Stimulated activated CD8-positive, alpha-beta memory T cell treated with anti-CD3 and anti-CD28 coated beads, Interleukin-15, amount 100 ng/mL, for 48 hours (primary cell): ENCODE data around the gene TIMM10B.

Source experiments
- DNase-seq, 2 donors: peaks; one replicate each; pipeline ENCODE4 v3.0.0-alpha.2; 2020; ENCODE audit warnings: low read depth in 2 of 2

The TIMM10B gene

DNA sequence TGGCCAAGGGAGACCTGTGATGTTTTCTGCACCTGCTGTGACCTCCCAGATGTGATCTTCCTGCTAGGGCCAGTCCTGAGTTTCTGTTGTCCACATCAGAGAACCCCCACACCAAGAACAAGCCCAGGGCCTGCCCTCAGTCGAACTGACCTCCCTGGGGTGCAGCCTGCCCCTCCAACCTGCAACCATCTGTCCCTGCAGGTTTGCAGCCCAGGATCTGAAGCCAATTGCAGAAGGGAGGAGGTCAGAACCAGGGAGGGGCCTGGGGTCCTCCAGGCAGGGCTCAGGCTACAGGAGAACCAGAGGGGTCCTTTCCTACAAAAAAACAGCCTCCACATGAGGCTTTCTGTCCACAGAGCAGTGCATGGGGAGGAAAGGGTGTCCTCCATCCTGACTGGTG, 8.4 kb upstream of the TIMM10B start:
- no peak for DNase-seq

DNA sequence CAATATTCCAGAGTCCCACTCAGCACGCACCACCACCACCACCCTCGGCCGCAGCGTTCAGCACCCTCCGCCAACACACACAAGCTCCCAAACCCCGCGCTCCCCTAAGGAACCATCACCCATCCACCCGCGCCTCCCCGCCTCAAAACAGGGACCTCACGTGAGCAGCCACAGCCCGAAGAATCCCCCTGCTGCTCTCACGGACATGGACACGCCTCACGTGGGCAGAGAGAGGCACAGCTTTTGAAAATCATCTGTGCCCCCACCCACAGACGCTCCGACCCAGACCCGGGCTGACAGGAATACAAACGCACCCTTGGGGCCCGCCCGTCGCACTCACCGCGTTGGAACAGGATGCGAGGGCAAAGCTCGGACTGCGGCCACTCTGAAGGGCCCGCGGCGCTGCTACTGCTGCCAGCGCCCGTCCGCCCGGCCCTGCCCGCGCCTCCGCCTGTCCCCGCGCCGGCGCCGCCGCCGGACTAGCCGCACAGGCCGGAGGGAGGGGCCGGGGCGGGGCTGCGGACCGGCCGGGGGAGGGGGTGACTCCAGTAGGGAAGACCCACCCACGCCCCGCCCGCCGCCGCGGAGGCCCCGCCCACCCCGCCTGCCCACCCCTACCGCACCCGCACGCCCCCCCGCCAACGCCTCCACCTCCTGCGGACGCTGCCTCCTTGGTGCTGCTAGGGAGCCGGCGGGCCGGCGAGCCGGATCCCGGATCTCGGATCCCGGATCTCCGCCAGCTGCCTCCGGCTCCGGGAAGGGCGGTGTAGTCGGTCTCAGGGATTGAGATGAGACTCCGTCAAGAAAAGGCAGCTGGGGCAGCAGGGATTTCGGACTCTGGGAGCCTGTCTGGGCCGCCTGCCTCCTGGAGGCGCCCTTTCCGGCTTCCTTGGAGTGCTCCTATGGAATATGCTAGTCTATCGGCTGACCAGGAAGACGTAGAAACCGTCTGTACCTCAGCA, 7.6 kb upstream of the TIMM10B start, which contains the start of gene TRIM3:
Gene TRIM3, minus strand, starts transcription at position 491 of the 962 bp plus-strand sequence. CDS start 8,246 bp downstream, outside the sequence.
- peak; percentile 42 to 65 for DNase-seq

GRCh38 chr11:6474413-6474792, 6.9 kb upstream of the TIMM10B start:
- DNase-seq = no peak

GRCh38 chr11:6474806-6475500, 6.3 kb upstream of the TIMM10B start:
- DNase-seq = no peak

GRCh38 chr11:6475936-6476335, 5.4 kb upstream of the TIMM10B start:
- no peak for DNase-seq

- DNase-seq = no peak
Measured at GRCh38 chr11:6476571-6476970, 4.7 kb upstream of the TIMM10B start.

DNA sequence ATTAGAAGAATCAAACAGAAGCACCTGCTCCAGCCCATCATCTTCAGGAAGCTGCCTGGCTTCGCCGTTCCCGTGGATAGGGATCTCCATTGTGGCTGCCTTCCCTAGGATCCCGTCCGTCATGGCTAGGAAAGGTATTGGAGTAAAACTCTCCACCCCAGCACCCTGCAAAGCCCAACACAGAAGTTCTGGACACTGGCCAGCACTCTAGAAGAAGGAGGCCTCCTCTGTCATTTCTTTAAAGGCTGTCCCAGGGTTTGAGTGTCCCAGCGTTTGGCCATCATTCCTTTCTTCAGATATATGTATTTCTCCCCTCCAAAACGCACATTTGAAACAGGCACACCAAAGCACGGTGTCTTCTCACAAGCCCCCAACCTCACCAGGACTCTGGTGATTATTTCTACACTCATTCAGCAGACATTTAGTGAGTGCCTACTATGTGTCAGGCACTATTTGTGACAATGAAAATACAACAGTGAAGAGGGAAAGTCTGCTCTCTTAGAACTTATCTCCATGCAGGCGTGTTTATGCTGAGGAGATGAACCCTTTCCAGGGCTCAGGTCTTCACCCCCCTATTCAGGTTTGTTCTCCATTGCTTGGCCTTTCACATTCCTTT, 894 bp upstream of the TIMM10B start:
- DNase-seq = no peak

- no peak for DNase-seq
Measured at GRCh38 chr11:6481924-6482275, 599 bp downstream of the TIMM10B start.

- no peak for DNase-seq
Measured at GRCh38 chr11:6482441-6482840, 1.1 kb downstream of the TIMM10B start.

- no peak for DNase-seq
Measured at GRCh38 chr11:6483015-6483414, 1.7 kb downstream of the TIMM10B start.

GRCh38 chr11:6485661-6486060, 4.4 kb downstream of the TIMM10B start:
- no peak for DNase-seq

GRCh38 chr11:6486256-6486655, 5.0 kb downstream of the TIMM10B start:
- no peak for DNase-seq

DNA sequence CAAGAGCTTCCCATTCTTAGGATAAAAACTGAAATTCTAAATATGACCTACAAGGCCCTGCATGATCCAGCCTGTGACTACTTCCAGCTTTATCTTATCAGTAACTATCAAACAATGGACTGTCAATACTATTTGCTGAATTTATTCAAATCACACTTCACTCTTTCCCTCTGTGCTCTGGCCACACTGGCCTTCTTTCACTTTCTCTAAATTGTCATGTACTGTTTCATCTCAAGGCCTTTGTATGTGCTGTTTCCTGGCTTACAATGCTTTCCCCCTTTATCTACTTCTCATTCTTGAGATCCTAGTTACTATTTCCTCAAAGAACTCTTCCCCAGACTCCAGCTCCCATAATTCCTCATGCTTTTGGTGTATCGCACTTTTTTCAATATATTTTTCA, 5.6 kb downstream of the TIMM10B start:
- no peak for DNase-seq

- DNase-seq = no peak
Measured at GRCh38 chr11:6488342-6488741, 7.0 kb downstream of the TIMM10B start.

DNA sequence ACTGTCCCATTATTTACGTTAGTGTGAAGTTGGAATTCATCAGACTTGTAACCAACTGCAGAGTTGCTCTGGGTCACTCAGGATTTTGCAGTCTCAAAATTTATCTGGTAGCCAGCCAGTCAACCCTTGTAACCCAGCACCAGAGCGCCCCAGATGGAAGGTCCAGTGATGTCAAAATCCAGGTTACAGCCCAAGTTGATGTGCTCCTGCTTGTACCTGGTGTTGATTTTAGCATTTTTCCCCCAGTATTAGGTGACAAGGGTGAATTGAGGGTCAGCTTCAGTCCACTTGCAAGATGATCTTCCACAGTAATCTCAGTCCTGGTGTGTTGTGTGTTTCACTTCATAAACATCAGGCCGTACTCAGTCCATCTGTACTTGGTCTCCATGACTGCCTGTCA, 7.5 kb downstream of the TIMM10B start:
- DNase-seq = no peak

- DNase-seq = no peak
Measured at GRCh38 chr11:6489306-6489705, 8.0 kb downstream of the TIMM10B start.

DNA sequence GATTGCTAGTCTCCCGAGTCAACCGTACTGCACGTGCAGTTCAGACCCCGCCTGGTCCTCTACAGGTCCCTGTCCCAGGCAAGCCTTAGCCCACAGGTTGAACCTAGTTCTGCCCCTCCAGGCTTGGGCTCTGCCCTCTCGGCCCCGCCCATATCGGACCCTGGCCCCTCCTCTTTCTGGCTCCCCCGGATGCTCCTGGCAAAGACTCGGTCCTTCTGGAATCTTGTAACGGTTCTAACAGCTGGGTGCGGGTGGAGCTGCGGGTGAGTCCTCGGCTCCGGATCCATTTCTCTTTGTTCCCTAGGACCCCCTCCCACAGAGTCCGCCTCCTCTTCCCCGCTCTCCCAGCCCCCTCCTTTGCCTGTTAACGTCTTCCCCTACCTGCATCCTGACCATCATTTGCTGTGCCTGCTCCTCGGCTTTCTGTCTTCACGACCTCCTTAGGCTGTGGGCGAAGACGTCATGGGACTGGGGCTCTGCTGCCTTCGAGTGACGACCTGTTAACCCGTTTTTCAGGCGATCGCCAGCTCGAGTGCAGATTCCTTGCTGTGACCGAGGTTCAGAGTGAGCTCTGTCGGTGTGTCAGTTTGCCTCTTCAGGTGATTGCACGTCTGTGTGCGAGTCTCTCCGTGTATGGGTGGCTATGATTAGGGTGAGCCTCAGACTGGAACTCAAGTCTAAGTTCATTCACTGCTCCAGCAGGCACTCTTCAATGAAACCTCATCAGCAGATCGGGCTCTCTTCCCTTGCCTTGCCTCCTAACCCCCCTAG, 16.0 kb downstream of the TIMM10B start, which contains the start of gene DNHD1:
Gene DNHD1, plus strand, starts transcription at position 212 of the 771 bp plus-strand sequence. CDS start 936 bp downstream, outside the sequence.
- no peak for DNase-seq

GRCh38 chr11:6498121-6498520, 16.8 kb downstream of the TIMM10B start:
- DNase-seq = no peak

- no peak for DNase-seq
Measured at GRCh38 chr11:6498544-6498943, 17.2 kb downstream of the TIMM10B start.

- no peak for DNase-seq
Measured at GRCh38 chr11:6502382-6502781, 21.1 kb downstream of the TIMM10B start.

- DNase-seq = no peak
Measured at GRCh38 chr11:6504166-6504565, 22.9 kb downstream of the TIMM10B start.
